HG03135 (cell line): ENCODE data around the gene URAD.

ENCODE experiments used
- ATAC-seq: cut with Tn5 transposase; IDR thresholded peaks from one replicate; pipeline ENCODE4 v1.9.1; 2021; ENCODE audit warnings: mild to moderate bottlenecking, moderate library complexity; ENCODE audit not compliant: unreplicated experiment

The URAD gene

DNA sequence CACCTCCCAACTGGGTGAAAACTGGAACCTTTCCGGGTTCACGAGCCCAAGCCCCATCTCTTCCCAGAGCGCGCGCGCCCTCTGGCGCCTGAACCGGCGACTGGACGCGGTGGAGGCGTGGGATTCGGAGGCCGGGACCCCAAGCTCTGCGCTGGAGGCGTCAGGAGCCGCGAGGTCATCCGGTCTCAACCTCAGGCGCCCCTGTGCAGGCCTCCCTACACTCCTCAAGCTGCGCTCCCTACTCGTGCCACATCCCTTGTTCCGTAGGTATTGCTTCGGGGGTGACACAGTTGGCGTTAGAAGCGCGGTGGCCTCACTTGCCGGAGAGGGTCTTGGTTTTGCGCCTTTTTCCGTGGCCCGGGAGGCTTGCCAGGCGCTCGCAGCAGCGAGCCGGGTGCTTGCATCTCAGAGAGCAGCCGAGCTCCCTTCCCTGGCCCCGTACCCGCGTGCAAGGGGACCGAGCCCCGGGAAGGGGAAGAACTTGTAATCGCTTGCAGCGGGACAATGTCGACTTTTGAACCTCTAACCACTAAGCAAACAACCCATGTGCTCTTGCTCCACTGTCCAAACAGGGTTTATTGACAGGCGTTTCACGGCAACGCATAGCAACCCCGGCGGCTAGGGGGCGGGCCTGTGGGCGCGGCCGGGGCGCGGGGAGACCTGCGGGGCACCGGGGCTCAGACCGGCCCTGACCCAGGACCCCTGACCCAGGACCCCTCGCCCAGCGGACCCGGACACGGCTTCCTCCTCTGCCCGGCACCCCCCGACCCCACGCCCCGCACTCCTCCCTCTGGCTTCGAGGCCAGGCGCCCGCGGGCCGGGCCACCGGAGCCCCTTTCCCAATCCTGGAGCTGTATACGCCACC lies 27.9 kb downstream of the URAD start:
- ATAC-seq, result no peak

DNA sequence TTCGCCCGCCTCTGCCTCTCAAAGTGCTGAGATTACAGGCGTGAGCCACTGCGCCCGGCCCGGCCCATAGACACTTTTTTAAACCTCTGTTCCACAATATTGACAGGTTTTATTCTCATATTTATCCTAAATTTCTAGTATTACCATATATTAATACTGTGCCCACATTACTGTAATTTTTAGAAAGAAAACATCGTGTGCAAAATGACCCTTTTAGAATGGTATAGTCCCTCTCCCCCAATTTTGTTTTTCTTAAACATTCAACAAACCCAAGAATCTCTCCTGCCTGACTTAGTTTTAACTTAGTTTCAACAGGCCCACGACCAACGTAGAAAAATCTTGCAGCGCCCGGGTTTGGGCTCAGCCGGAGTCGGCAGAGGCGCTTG lies 28.5 kb downstream of the URAD start:
- ATAC-seq, result no peak

DNA sequence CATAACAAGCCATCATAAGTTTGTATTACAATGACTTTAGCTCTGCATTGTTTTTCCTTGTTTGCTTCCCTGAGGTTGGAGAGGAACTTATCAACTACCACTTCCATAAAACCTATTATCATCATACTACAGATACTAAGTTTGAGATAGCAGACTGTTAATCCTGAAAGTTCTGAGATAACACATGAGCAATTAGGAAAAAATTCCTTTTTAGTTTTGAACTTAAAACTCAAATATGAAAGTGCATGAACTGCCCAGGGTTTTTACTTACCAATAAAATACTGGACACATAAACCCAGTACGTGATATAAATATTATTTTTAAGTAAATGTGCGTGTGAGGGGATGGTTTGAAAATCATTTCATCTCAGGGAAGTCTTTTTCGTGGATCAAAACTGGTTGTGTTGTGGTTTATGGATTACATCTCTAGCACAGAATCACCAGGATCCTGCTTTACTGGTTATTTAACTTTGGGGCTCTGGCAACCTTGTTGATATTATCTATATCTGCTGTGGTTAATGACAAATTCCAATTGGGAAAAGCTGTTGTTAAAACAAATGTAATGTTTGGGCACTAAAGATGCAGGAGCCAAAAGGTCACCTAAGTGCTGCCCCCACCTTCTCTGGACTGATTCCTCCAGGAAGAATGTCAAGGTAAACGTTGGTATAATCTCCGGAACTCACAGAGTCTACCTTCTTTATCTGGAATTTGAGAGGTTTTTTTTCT lies 31.8 kb downstream of the URAD start:
- no peak for ATAC-seq

DNA sequence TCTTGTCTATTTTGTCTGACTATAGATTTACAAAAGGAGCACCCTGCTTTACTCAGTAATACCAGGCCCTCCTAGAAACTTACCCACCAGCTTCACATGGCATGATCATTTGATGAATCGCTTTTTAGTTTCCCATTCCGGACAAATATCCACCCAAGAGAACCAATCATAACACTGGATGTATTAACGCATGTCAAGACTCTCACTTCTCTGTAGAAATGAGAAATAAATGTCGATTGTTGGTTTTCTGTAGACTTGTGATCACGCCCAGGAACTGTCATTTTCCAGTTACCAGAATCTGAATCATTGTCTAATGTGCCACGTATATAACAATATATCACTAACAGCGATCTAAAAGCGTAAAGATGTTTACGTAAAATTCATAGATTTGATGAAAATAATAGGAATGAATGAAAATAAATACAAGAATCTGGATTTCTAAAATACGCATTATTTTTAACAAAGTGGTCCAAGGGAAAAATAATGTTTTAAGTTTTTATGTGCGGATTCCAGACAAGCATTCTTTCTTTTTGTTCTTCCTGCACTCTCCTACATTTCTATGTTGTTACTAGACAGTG lies 33.4 kb downstream of the URAD start:
- no peak for ATAC-seq

DNA sequence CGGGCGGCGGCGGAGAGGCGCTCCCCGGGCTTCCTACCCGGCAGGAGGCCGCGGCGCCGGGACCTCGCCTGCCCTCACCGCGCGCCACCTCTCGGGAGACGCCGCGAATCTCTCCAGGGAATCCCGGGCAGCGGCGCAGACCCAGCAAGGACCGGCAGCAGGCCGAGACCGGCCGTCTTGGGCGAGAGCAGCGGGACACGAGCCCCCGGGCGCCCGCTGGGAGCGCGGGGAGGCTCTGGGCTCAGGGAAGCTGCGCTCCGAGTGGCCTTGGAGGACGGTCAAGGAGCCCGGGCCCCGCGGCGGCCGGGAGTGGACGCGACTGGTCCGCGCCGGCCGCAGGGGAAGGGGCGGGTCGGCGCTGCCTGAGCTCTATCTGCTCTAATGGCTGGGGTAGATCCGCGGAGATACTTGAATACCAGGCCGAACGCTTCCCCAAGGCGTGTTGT lies 34.1 kb downstream of the URAD start:
- peak; percentile 17 for ATAC-seq

DNA sequence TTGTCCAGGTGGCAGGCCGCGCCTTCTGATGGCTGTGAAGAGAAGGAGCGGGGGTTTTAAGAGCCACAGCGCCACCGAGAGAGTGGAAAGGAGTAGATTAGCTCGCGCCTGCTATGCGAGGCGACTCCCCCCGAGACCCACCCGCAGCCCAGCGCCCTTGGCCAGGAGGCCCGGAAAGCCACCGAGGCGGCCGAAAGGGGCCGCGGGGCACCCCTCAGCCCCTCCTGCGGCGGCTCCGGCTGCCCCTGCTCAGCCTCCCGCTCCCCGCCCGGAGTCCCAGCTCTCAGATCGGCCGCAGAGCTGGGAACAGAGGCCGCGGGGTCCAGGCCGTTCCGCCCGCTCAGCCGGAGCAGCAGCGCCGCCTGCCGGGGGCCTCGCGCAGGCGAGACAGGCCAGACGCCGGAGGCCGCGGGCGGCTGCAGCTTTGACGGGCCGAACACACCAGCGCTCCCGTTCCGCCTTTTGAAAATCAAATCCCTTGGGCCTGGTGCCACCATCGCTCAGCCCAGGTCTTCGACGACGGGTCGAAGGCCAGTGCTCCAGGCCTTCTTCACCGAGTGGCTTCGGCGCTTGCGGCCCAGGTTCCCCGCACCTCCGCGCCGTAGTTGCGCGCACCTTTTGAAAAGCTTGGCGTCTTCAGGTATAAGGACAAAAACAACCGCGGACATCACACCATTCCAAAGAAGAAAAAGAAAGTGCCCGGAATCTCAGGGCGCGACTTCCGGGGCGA lies 34.7 kb downstream of the URAD start:
- ATAC-seq, result peak; percentile 87

DNA sequence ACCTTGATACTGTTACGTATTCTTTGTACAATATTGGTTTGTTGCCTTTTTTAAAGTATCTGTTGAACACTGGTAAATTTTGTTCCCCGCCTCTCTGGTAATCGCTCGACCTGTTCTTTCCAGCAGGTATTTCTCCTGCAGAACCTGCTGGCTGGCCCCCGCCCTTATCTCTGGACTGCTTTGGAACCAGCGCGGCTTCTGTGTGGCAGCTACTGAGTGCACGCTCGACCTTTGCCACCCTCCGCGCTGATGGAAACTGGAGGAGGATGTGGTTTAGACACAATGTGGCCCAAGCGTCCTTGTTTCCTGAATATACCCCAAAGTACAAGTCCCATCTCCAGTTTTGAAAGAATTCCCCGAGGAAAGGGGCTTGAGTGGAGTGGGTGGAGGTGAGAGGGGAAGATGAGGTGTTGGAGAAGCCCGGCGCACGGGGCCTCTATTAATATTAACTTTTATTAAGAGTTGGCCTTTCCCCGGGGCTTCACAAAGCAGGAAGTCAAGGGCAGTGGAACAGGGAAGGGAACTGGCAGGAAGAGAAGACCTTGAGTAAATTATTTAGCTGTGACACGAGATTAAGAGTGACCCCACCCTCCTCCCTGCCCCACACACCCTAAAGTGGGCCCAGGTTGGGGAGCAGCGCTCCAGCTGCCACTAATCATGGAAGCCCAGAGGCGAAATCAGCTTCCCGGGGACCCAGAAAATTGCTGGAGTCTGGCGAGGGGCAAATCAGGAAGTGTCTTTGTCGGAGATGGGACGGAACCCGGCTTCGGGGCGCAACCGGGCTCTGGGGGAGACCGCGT lies 35.4 kb downstream of the URAD start:
- no peak for ATAC-seq

DNA sequence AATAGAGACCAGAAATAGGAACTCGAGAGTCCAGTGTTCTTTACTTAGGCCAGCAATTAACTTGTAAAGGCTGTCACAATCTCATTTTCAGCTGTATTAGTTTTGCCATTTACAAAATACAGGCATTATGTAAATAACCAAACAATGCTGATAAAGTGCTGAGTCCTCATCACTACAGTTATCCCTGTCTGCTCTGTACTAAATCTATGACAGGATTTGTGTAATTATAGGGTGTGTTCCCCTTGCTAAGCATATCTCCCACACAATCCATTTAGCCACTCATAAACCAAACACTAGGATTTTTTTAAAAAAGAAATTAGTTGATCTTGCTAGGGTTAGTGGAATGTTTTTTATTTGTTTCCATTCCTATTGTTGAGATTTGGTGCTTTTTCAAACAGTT lies 45.5 kb downstream of the URAD start:
- no peak for ATAC-seq

DNA sequence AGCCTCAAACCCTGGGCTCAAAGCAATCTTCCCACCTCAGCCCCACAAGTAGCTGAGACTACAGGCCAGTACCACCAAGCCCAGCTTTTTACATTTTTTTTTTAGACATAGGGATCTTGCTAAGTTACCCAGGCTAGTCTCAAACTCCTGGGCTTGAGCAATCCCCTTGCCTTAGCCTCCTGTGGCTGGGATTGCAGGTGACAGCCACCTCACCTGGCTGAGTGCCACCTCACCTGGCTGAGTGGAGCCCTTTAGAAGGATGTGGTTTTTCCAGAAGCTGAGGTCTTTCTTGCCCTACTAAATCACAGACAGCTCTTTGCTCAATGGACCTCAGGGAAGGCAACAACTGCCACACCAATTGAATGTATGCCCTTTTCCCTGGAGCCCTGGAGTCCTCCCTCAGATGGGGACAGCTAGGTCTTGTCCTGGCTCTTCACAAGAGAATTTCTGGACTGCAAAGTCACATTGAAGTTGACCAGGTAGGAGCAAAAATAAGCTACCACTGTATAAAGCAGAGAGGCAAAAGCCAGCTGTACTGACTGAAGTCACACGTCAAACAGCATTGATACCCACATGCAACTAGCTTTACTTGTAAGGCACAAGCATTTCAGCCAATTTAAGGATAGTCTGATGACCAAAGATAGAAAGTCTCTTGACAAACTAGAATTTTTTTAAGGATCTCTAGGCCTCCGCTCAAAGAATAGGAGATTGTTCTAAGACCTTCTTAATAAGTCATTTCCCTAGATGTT lies 54.7 kb downstream of the URAD start:
- ATAC-seq, result no peak

DNA sequence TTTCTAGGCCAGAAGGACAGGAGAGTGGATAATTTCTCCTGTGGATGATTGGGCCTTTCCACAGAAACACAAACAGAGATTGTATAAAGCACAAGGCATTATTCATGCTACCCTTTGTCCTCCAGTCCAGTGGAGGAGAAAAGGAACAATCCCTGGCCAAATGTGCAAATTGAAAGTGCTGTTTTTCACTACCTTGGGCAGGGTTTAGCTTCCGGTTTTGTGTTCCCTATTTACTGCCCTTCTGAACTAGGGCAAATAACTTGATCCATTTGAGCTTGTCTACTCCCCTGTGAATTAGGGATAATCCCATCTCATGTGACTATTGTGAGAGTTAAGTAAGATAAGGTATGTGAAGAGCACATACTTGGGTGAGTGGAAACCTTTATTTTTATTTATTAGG lies 55.4 kb downstream of the URAD start:
- ATAC-seq, result no peak

DNA sequence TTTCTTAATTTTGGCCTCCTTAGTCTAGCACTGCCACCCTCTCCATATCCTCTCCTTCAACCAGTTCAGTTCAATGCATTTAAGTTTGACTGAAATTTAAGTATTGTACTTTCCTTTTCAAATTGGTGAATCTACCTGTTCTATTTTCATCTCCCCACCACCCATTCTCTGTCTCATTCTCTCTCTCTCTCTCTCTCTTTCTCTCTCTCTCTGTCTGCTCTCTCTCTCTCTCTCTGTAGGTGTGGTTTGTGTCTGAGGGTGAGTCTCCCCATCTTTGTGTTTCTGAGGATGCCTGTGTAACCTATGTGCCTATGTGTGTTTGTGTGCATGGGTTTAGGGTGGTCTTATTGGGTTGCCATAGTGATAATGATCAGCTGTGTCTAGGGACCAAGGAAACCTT lies 58.6 kb downstream of the URAD start:
- no peak for ATAC-seq

DNA sequence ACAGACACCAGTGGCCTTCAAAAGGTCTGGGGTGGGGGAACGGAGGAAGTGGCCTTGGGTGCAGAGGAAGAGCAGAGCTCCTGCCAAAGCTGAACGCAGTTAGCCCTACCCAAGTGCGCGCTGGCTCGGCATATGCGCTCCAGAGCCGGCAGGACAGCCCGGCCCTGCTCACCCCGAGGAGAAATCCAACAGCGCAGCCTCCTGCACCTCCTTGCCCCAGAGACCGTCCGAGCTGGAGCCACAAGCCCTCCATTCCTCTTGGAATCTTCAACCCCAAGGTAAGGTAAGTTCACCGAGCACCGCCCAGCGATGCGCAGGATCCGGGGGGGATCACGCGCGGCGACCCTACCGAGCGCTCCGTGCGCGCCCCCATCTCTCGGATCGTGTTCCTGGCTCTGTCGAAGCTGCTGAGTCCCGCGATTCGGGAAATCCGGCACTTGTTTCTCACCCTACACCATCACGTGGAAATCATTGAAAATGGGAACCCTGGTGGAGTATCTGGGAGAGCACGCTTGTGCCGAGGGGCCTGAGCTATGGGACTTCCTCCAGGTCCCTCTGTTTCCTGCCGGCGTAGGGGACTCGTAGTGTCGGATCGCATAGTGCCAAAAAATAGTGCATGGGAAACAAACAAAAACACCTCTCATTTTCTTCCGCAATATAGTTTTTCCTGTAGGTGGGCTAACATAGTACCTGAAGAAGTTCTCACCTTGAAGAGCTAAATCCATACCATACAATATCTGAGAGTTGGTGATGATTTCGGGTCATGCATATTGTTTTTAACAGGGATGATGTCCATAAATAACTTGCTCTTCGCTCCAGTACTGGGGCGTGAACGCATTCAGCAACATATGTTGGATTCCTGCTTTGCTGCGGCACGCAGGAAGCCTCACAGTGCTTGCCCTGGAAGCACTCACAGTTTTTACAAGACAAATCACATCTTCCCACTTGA lies 59.4 kb downstream of the URAD start:
- no peak for ATAC-seq

DNA sequence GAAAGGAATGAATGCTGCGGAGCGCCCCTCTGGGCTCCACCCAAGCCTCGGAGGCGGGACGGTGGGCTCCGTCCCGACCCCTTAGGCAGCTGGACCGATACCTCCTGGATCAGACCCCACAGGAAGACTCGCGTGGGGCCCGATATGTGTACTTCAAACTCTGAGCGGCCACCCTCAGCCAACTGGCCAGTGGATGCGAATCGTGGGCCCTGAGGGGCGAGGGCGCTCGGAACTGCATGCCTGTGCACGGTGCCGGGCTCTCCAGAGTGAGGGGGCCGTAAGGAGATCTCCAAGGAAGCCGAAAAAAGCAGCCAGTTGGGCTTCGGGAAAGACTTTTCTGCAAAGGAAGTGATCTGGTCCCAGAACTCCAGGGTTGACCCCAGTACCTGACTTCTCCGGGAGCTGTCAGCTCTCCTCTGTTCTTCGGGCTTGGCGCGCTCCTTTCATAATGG lies 60.1 kb downstream of the URAD start:
- no peak for ATAC-seq
